Measurements from ENCODE around the gene CHL1.

Gene CHL1, protein sequence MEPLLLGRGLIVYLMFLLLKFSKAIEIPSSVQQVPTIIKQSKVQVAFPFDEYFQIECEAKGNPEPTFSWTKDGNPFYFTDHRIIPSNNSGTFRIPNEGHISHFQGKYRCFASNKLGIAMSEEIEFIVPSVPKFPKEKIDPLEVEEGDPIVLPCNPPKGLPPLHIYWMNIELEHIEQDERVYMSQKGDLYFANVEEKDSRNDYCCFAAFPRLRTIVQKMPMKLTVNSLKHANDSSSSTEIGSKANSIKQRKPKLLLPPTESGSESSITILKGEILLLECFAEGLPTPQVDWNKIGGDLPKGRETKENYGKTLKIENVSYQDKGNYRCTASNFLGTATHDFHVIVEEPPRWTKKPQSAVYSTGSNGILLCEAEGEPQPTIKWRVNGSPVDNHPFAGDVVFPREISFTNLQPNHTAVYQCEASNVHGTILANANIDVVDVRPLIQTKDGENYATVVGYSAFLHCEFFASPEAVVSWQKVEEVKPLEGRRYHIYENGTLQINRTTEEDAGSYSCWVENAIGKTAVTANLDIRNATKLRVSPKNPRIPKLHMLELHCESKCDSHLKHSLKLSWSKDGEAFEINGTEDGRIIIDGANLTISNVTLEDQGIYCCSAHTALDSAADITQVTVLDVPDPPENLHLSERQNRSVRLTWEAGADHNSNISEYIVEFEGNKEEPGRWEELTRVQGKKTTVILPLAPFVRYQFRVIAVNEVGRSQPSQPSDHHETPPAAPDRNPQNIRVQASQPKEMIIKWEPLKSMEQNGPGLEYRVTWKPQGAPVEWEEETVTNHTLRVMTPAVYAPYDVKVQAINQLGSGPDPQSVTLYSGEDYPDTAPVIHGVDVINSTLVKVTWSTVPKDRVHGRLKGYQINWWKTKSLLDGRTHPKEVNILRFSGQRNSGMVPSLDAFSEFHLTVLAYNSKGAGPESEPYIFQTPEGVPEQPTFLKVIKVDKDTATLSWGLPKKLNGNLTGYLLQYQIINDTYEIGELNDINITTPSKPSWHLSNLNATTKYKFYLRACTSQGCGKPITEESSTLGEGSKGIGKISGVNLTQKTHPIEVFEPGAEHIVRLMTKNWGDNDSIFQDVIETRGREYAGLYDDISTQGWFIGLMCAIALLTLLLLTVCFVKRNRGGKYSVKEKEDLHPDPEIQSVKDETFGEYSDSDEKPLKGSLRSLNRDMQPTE (N-terminal part only)

GRCh38 chr3:196311-197148, at the start of gene CHL1:
TSS of gene CHL1 (plus strand) at chr3:196763. CDS start at chr3:319777, 123,014 bp downstream.
- H3K4me2 ChIP-seq (ENCODE audit: low read length) = no peak within 1 kb of the TSS
- H3K79me2 ChIP-seq (ENCODE audit: control insufficient read depth, low read length) = no peaks in the 10 kb centered on the region
- H3K9me3 ChIP-seq (ENCODE audit: control insufficient read depth, insufficient read depth, low read length) = no peaks in the 10 kb centered on the region
- H3K36me3 ChIP-seq (ENCODE audit: control insufficient read depth, low read length) = no peaks in the 10 kb centered on the region
- H3F3A ChIP-seq (ENCODE audit: control insufficient read depth, insufficient read depth) = no peaks in the 10 kb centered on the region
- H3K27ac ChIP-seq (ENCODE audit: low read depth, low read length) = no peak within 1 kb of the TSS
- no peaks in the 10 kb centered on the region for H3K9me2 ChIP-seq (replicated peaks; ENCODE audit: control insufficient read depth, low read length)
- TF ChIP-seq CTCF (IDR thresholded peaks at IDR 0.05; ENCODE audit: low read depth, low read length, poor library complexity, severe bottlenecking) = no peak
- TF ChIP-seq EZH2phosphoT487 (IDR thresholded peaks at IDR 0.05; ENCODE audit: borderline replicate concordance, low read length) = no peak
- no peaks in the 10 kb centered on the region for H3K4me1 ChIP-seq (ENCODE audit: control insufficient read depth, low read length)
- no peaks in the 10 kb centered on the region for H3K27me3 ChIP-seq (ENCODE audit: control insufficient read depth, low read length)
- no peak within 1 kb of the TSS for H3K4me3 ChIP-seq (ENCODE audit: low read length)
- no peaks in the 10 kb centered on the region for H4K20me1 ChIP-seq (ENCODE audit: control insufficient read depth, insufficient read depth, low read depth, low read length)

DNA sequence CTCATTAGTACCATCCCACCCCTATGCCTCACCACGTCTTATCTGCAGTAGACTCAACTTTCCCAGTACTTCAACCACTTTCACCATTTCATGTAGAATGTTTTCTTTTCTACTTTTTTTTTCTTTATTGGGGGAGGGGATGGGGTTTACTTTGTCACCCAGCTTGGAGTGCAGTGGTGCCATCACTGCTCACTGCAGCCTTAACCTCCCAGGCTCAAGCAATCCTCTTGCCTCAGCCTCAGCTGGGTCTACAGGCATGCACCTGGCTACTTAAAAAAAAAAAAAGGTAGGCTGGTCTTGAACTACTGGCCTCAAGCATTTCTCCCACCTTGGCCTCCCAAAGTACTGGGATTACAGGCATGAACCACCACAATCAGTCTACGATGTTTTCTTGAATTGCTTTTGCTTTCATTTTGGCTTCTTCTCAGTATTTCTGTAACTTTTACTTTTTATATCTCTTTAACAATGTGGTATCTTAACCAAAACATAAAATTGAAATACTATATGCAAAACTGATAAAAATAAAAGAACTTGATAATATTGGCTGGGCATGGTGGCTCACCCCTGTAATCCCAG, 44.9 kb upstream of the CHL1 start:
- H3K4me2 ChIP-seq (ENCODE audit: low read length) = no peak overlapping the region
- no peaks in the 10 kb centered on the region for H3K4me1 ChIP-seq (ENCODE audit: control insufficient read depth, low read length)
- TF ChIP-seq CTCF (IDR thresholded peaks at IDR 0.05; ENCODE audit: low read depth, low read length, poor library complexity, severe bottlenecking) (no peak), EZH2phosphoT487 (IDR thresholded peaks at IDR 0.05; ENCODE audit: borderline replicate concordance, low read length) (no peak)
- H3K4me3 ChIP-seq (ENCODE audit: low read length) = no peak overlapping the region
- H3K79me2 ChIP-seq (ENCODE audit: control insufficient read depth, low read length) = no peaks in the 10 kb centered on the region
- no peaks in the 10 kb centered on the region for H3K27me3 ChIP-seq (ENCODE audit: control insufficient read depth, low read length)
- H4K20me1 ChIP-seq (ENCODE audit: control insufficient read depth, insufficient read depth, low read depth, low read length) = no peaks in the 10 kb centered on the region
- H3F3A ChIP-seq (ENCODE audit: control insufficient read depth, insufficient read depth) = no peaks in the 10 kb centered on the region
- H3K36me3 ChIP-seq (ENCODE audit: control insufficient read depth, low read length) = no peaks in the 10 kb centered on the region
- H3K27ac ChIP-seq (ENCODE audit: low read depth, low read length) = no peak overlapping the region
- no peaks in the 10 kb centered on the region for H3K9me2 ChIP-seq (replicated peaks; ENCODE audit: control insufficient read depth, low read length)
- no peaks in the 10 kb centered on the region for H3K9me3 ChIP-seq (ENCODE audit: control insufficient read depth, insufficient read depth, low read length)

DNA sequence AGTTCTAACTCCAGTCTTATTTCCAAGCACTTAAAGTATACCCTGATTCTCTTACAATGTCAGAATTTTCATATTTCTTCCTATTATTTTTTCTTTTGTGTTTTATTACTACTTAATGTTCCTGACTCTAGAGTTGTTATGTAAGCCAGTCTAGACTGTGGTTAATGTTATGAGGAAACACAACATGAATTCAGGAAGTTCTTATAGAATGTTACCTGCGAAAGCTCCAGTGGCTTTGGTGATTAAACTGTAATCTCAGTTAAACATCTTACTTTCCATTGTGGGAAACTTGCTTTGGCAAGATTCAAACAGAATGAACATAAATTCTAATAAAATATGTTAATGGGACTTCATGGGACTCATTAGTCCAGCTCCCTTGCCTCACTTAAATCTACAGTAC, 36.6 kb upstream of the CHL1 start:
- no peak overlapping the region for H3K4me3 ChIP-seq (ENCODE audit: low read length)
- H3K79me2 ChIP-seq (ENCODE audit: control insufficient read depth, low read length) = no peaks in the 10 kb centered on the region
- no peaks in the 10 kb centered on the region for H3K4me1 ChIP-seq (ENCODE audit: control insufficient read depth, low read length)
- no peak overlapping the region for H3K4me2 ChIP-seq (ENCODE audit: low read length)
- H3K9me2 ChIP-seq (replicated peaks; ENCODE audit: control insufficient read depth, low read length) = no peaks in the 10 kb centered on the region
- no peaks in the 10 kb centered on the region for H3K27me3 ChIP-seq (ENCODE audit: control insufficient read depth, low read length)
- H3K36me3 ChIP-seq (ENCODE audit: control insufficient read depth, low read length) = no peaks in the 10 kb centered on the region
- TF ChIP-seq CTCF (IDR thresholded peaks at IDR 0.05; ENCODE audit: low read depth, low read length, poor library complexity, severe bottlenecking) = no peak
- no peak for TF ChIP-seq EZH2phosphoT487 (IDR thresholded peaks at IDR 0.05; ENCODE audit: borderline replicate concordance, low read length)
- no peaks in the 10 kb centered on the region for H3F3A ChIP-seq (ENCODE audit: control insufficient read depth, insufficient read depth)
- H4K20me1 ChIP-seq (ENCODE audit: control insufficient read depth, insufficient read depth, low read depth, low read length) = no peaks in the 10 kb centered on the region
- no peaks in the 10 kb centered on the region for H3K9me3 ChIP-seq (ENCODE audit: control insufficient read depth, insufficient read depth, low read length)
- no peak overlapping the region for H3K27ac ChIP-seq (ENCODE audit: low read depth, low read length)
